ENCODE data around the gene NR1D2. TPM values are rescaled to one million over a fixed set of nuclear protein-coding genes. Genes with fewer than 3 reads are reported as not detected.

NR1D2 gene
- polyA plus RNA-seq, 1 experiment: 18.0 TPM

DNA sequence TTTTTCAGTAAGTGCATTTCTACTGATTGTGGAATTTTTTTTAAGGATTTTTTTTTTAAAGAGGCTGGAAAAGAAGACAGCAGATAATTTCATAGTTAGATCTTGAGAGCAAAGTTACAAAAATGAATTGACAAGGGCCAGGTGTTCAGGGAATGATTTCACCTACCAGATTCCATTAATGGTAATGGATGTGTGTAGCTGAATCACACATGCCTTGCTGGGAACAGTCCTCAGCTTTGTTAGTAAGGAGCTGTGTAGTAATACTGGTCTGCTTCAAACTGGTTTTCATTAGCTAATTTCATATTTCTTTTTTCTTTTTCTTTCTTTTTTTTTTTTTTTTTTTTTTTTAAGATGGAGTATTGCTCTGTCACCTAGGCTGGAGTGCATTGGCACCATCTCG lies 16.0 kb downstream of the NR1D2 start:
- CTCF ChIA-PET: interaction anchor here (1.4 to 2.3 kb wide), 2 partner anchors 10 to 38 kb away, joined by 3 to 9 read pairs; no protein-coding TSS in a partner anchor
- H3K27me3 ChIP-seq (ENCODE audit: control insufficient read depth, insufficient read depth, low read length): no peaks in the 10 kb centered on the region
- TF ChIP-seq, protein P1, sequence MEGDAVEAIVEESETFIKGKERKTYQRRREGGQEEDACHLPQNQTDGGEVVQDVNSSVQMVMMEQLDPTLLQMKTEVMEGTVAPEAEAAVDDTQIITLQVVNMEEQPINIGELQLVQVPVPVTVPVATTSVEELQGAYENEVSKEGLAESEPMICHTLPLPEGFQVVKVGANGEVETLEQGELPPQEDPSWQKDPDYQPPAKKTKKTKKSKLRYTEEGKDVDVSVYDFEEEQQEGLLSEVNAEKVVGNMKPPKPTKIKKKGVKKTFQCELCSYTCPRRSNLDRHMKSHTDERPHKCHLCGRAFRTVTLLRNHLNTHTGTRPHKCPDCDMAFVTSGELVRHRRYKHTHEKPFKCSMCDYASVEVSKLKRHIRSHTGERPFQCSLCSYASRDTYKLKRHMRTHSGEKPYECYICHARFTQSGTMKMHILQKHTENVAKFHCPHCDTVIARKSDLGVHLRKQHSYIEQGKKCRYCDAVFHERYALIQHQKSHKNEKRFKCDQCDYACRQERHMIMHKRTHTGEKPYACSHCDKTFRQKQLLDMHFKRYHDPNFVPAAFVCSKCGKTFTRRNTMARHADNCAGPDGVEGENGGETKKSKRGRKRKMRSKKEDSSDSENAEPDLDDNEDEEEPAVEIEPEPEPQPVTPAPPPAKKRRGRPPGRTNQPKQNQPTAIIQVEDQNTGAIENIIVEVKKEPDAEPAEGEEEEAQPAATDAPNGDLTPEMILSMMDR (IDR thresholded peaks at IDR 0.05; ENCODE audit: insufficient read depth, low read depth, low read length): no peak
- no peak for DNase-seq (ENCODE audit: low read depth)
- POLR2A ChIA-PET: interaction anchor here (0.6 kb wide), 2 partner anchors 9 to 1389 kb away, joined by 6 to 29 read pairs; no protein-coding TSS in a partner anchor
- no peak overlapping the region for H3K4me3 ChIP-seq (ENCODE audit: low read depth, low read length)
- peaks cover 1% of the 10 kb centered on the region; the same call in 1 of the 2 replicates for H3K36me3 ChIP-seq (ENCODE audit: control insufficient read depth, insufficient read depth, low read length)

DNA sequence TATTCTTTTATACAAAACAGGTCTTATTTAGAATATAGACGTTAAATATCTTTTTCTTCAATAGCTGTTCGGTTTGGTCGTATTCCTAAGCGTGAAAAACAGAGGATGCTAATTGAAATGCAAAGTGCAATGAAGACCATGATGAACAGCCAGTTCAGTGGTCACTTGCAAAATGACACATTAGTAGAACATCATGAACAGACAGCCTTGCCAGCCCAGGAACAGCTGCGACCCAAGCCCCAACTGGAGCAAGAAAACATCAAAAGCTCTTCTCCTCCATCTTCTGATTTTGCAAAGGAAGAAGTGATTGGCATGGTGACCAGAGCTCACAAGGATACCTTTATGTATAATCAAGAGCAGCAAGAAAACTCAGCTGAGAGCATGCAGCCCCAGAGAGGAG lies 16.8 kb downstream of the NR1D2 start:
- no peak overlapping the region for H3K4me3 ChIP-seq (ENCODE audit: low read depth, low read length)
- ChIA-PET POLR2A (interaction anchor here (0.5 kb wide), 1 partner anchor 242 kb away, joined by 3 read pairs; no protein-coding TSS in a partner anchor), CTCF (interaction anchor here (1.4 to 2.3 kb wide), 2 partner anchors 11 to 37 kb away, joined by 3 to 9 read pairs; no protein-coding TSS in a partner anchor)
- peaks cover 1% of the 10 kb centered on the region; the same call in 1 of the 2 replicates for H3K36me3 ChIP-seq (ENCODE audit: control insufficient read depth, insufficient read depth, low read length)
- H3K27me3 ChIP-seq (ENCODE audit: control insufficient read depth, insufficient read depth, low read length): no peaks in the 10 kb centered on the region
- TF ChIP-seq, protein P1 (IDR thresholded peaks at IDR 0.05; ENCODE audit: insufficient read depth, low read depth, low read length): no peak
- DNase-seq (ENCODE audit: low read depth): no peak

DNA sequence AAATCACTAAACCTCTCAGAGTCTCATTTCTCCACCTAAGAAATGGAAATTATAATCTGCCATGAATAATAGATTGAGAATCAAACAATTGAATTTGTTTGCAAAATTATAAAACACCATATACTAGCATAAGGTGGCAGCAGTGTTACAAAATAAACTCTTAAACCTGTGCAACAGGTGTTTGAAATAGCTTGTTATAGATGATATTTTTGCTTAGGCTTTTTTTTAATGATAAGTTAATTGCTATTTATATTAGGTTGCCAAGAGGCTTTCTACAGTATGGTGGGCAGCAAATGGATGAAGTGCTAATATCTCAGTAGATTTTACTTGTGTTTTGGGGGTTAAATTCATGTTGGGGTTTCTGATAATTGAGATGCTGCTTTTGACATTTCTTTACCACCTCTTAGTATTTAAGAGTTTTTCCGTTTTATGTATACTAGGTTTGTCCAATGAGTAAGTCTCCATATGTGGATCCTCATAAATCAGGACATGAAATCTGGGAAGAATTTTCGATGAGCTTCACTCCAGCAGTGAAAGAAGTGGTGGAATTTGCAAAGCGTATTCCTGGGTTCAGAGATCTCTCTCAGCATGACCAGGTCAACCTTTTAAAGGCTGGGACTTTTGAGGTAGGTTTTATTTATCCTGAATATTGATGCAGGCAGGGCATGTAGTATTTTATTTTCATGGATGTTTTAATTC lies 19.6 kb downstream of the NR1D2 start:
- Histone ChIP-seq H3K27me3 (ENCODE audit: control insufficient read depth, insufficient read depth, low read length) (no peaks in the 10 kb centered on the region), H3K36me3 (ENCODE audit: control insufficient read depth, insufficient read depth, low read length) (peaks cover 3% of the 10 kb centered on the region; the same call in 1 of the 2 replicates), H3K4me3 (ENCODE audit: low read depth, low read length) (no peak overlapping the region)
- POLR2A ChIA-PET: no interaction called here
- TF ChIP-seq, protein P1 (IDR thresholded peaks at IDR 0.05; ENCODE audit: insufficient read depth, low read depth, low read length): no peak
- CTCF ChIA-PET: interaction anchor here (0.6 kb wide), 1 partner anchor 124 kb away, joined by 3 read pairs; no protein-coding TSS in a partner anchor
- no peak for DNase-seq (ENCODE audit: low read depth)

DNA sequence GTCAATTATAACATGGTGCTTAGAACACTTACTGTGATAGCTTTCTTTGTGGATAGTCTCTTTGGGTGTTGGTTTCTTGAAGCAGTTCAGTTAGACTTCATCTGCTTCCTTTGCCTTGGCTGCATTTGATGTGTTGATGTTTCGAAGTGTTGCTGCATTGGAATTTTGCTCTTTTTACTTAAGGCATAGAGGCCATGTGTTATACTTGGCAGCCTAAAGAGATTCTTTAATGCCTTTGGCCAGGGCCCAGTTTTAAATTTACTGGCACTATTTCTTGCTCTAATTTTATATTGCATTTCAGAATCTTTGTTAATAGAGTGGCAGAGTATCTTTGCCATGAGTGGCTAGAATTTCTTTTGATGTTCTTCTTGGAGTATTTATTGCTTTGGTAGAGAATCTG lies 21.2 kb downstream of the NR1D2 start:
- no peak overlapping the region for H3K4me3 ChIP-seq (ENCODE audit: low read depth, low read length)
- H3K27me3 ChIP-seq (ENCODE audit: control insufficient read depth, insufficient read depth, low read length): no peaks in the 10 kb centered on the region
- CTCF ChIA-PET: no interaction called here
- H3K36me3 ChIP-seq (ENCODE audit: control insufficient read depth, insufficient read depth, low read length): 0 out of 2 replicates have a peak, but pooled peaks cover 3% of the 10 kb centered on the region
- no peak for DNase-seq (ENCODE audit: low read depth)
- POLR2A ChIA-PET: interaction anchor here (0.5 kb wide), 1 partner anchor 90 kb away, joined by 3 read pairs; no protein-coding TSS in a partner anchor
- TF ChIP-seq, protein P1 (IDR thresholded peaks at IDR 0.05; ENCODE audit: insufficient read depth, low read depth, low read length): no peak

DNA sequence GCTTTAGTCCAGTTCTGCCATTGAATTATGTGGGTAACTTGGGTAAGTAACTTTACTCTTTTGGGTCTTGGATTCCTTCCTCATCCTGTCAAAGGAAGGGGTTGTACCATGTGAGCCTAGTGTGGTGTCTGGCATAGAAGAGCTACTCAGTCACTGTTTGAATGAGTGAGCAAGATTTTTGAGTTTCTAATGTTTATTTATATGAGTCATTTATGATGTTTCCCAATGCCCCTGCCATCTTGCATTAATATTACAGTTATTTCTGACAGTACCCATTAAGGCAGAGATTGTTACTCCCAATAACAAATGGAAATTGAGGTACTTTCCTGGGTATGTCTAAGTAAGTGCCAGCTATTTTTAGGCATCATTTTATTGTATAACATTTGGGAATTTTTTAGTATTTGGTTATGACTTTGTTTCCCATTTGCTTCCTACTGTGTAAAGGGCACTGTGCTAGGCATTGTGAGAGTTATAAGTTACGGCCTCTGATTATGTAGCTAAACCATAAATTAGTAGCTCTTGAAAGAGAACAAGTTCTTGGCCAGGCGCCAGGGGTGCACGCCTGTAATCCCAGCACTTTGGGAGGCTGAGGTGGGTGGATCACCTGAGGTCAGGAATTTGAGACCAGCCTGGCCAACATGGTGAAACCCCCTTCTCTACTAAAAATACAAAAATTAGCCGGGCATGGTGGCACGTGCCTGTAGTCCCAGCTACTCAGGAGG lies 23.5 kb downstream of the NR1D2 start:
- ChIA-PET CTCF (interaction anchor here (0.7 to 1.8 kb wide), 3 partner anchors 11 to 13 kb away, joined by 3 to 4 read pairs (median 3); no protein-coding TSS in a partner anchor), POLR2A (no interaction called here)
- DNase-seq (ENCODE audit: low read depth): no peak

More for the DNA sequence above, 23.5 kb downstream of the NR1D2 start:
- TF ChIP-seq, protein P1 (IDR thresholded peaks at IDR 0.05; ENCODE audit: insufficient read depth, low read depth, low read length): no peak
- Histone ChIP-seq H3K27me3 (ENCODE audit: control insufficient read depth, insufficient read depth, low read length) (no peaks in the 10 kb centered on the region), H3K4me3 (ENCODE audit: low read depth, low read length) (no peak overlapping the region), H3K36me3 (ENCODE audit: control insufficient read depth, insufficient read depth, low read length) (peaks cover 2% of the 10 kb centered on the region; the same call in 1 of the 2 replicates)
